K562 (cell line): ENCODE results near the gene VWA3B. TPM values are rescaled to one million over a fixed set of nuclear protein-coding genes. Genes with fewer than 3 reads are reported as not detected.

Experiments used
- ATAC-seq: fragments of 200-7000 bp; cut with Tn5 transposase; 3 replicates; pipeline ENCODE4 v1.9.1; 2020; ENCODE audit warnings: moderate library complexity
- BruUV-seq: library from RNA; stranded (reverse); fragments of 400-500 nt; replicated peaks from 2 replicates; lab custom pipeline; 2021; lab: Mats Ljungman, UMichigan
- CTCF ChIA-PET: fragments of 300-600 bp; formaldehyde crosslinking; extraction: SDS; loops from one replicate; lab custom pipeline; 2021; ENCODE audit warnings: low intra/inter-chr PET ratio; lab: Yijun Ruan, JAX
- POLR2A ChIA-PET: fragments of 300-600, 350-650 bp; sonication (Branson Sonifier 250); formaldehyde crosslinking; extraction: SDS; loops from one replicate; lab custom pipeline; 2021; ENCODE audit warnings: antibody characterized with exemption, inconsistent platforms; lab: Yijun Ruan, JAX
- DNase-seq, 4 experiments: peaks; one replicate each; pipeline versions ENCODE4 v3.0.0 to v3.0.0-alpha.2; 2011 to 2018; ENCODE audit warnings: low spot score in 3 of 4, mixed read lengths in 3 of 4; ENCODE audit errors: extremely low read depth in 1 of 4
- FAIRE-seq: peaks from 2 replicates; lab custom pipeline; 2011; peaks lifted over from hg19 to GRCh38; lab: Jason Lieb, UNC
- H2AFZ ChIP-seq: 2 replicates; pipeline ENCODE4 v1.6.0; 2011; ENCODE audit warnings: low read depth, low read length, control low read depth, inconsistent platforms
- H3K27ac ChIP-seq: fragments of 200-600 bp; 3 replicates; pipeline ENCODE4 v1.8.0; 2011; ENCODE audit warnings: low read depth, mild to moderate bottlenecking, control low read depth, inconsistent platforms, low read length, moderate library complexity, mixed read lengths; ENCODE audit errors: extremely low read depth
- H3K27me3 ChIP-seq, 2 experiments: fragments of 300-600 bp in 1 of 2; 2 replicates in 1 of 2; 3 replicates in 1 of 2; pipeline versions ENCODE4 v1.6.0 to v1.8.0; 2011; ENCODE audit warnings: inconsistent platforms in 2 of 2, low read length in 2 of 2, mild to moderate bottlenecking in 1 of 2, mixed read lengths in 1 of 2, moderate library complexity in 1 of 2; ENCODE audit not compliant: control insufficient read depth in 2 of 2, insufficient read depth in 2 of 2
- H3K36me3 ChIP-seq: fragments of 300-600 bp; 3 replicates; pipeline ENCODE4 v1.8.0; 2011; ENCODE audit warnings: mild to moderate bottlenecking, low read length, inconsistent platforms; ENCODE audit not compliant: control insufficient read depth, insufficient read depth
- H3K4me1 ChIP-seq, 2 experiments: fragments of 200-600 bp in 1 of 2; replicated peaks in 1 of 2; 2 replicates in 1 of 2; 3 replicates in 1 of 2; pipeline versions ENCODE4 v1.5.1 to v1.8.0; 2011; ENCODE audit warnings: inconsistent platforms in 2 of 2, low read length in 2 of 2, mild to moderate bottlenecking in 1 of 2, mixed read lengths in 1 of 2, moderate library complexity in 1 of 2; ENCODE audit not compliant: control insufficient read depth in 2 of 2, insufficient read depth in 2 of 2
- H3K4me2 ChIP-seq: 2 replicates; pipeline ENCODE4 v1.6.1; 2011; ENCODE audit warnings: low read length, control low read depth, inconsistent platforms, mixed read lengths; ENCODE audit not compliant: insufficient read depth
- H3K4me3 ChIP-seq: fragments of 200-600 bp; sonication (generic), shearing (Covaris generic); 2 replicates; pipeline ENCODE4 v1.5.1; 2016; ENCODE audit warnings: control low read depth, inconsistent platforms
- H3K79me2 ChIP-seq: fragments of 200-600 bp; 3 replicates; pipeline ENCODE4 v1.8.0; 2011; ENCODE audit warnings: low read length, inconsistent platforms; ENCODE audit not compliant: control insufficient read depth, insufficient read depth
- H3K9ac ChIP-seq, 2 experiments: 2 replicates each; pipeline versions ENCODE4 v1.6.0 to v1.6.1; 2011; ENCODE audit warnings: low read depth in 2 of 2, low read length in 2 of 2, control low read depth in 1 of 2, inconsistent platforms in 1 of 2, mild to moderate bottlenecking in 1 of 2, mixed read lengths in 1 of 2; ENCODE audit not compliant: insufficient read depth in 1 of 2
- H3K9me1 ChIP-seq: one replicate; pipeline ENCODE4 v1.6.0; 2011; ENCODE audit warnings: inconsistent platforms, mild to moderate bottlenecking, low read length, moderate library complexity; ENCODE audit not compliant: control insufficient read depth, insufficient read depth
- H3K9me3 ChIP-seq: replicated peaks from 2 replicates; pipeline ENCODE4 v1.5.1; 2011; ENCODE audit warnings: low read depth, low read length, inconsistent platforms; ENCODE audit not compliant: control insufficient read depth, insufficient read depth
- H4K20me1 ChIP-seq: replicated peaks from 2 replicates; pipeline ENCODE4 v1.6.1; 2011; ENCODE audit warnings: low read length, inconsistent platforms, mixed read lengths; ENCODE audit not compliant: control insufficient read depth, insufficient read depth
- CHD7 ChIP-seq: fragments of 200-600 bp; sonication (generic); IDR thresholded peaks from one replicate; pipeline ENCODE4 v1.6.1; 2012; ENCODE audit warnings: mild to moderate bottlenecking, low read depth, low read length, inconsistent platforms
- ZNF707 ChIP-seq: fragments of 250-450 bp; sonication (Bioruptor Pico); conservative IDR thresholded peaks from 2 replicates; pipeline ENCODE4 v1.8.0; 2022; ENCODE audit warnings: inconsistent platforms, mild to moderate bottlenecking, moderate library complexity
- ZNF79 ChIP-seq: fragments of 250-450 bp; sonication (Bioruptor Pico); IDR thresholded peaks from 2 replicates; pipeline ENCODE4 v1.4.0; 2020; ENCODE audit warnings: low read depth, mild to moderate bottlenecking, moderate library complexity
- WGBS: fragments of 100-300 bp; shearing (Covaris generic); methylation state at CpG from one replicate; pipeline ENCODE4 v1.1.6; 2016; ENCODE audit warnings: low coverage, mixed read lengths; ENCODE audit not compliant: insufficient coverage; ENCODE audit errors: missing lambda C conversion rate; 5-methylcytosine and 5-hydroxymethylcytosine counted together
- in situ Hi-C: fragments of 300-500 bp; cut with MboI; formaldehyde crosslinking; loops from 4 replicates; pipeline ENCODE4 v1.15.0; 2018; ENCODE audit warnings: inconsistent platforms, mixed read lengths
- intact Hi-C: fragments of 100-400 bp; cut with micrococcal nuclease; formaldehyde crosslinking; loops from 2 replicates; pipeline ENCODE4 v1.14.2; 2022
- polyA plus RNA-seq, 8 experiments: library from polyadenylated mRNA; depleted of rRNA in 4 of 8; stranded (reverse) in 5 of 8; unstranded in 3 of 8; fragments of >200 nt; fragmentation: Nextera tagmentation in 2 of 8; fragmentation: Illumina TruSeq in 1 of 8; extraction: Ambion mirVana in 2 of 8; extraction: Trizol in 1 of 8; gene quantifications; 2 replicates each; pipeline versions ENCODE4 v1.2.1 to v1.2.3, GENCODE V29; 2011 to 2014; ENCODE audit warnings: inconsistent platforms in 1 of 8, missing spikeins in 1 of 8
- total RNA-seq, 7 experiments: library from RNA; depleted of rRNA in 6 of 7; stranded (reverse); fragments of >200 nt in 6 of 7; fragmentation: Illumina TruSeq in 2 of 7; extraction: Trizol in 2 of 7; gene quantifications; 2 replicates each; pipeline versions ENCODE4 v1.2.1 to v1.2.3, GENCODE V29; 2011 to 2021; ENCODE audit warnings: low replicate concordance in 1 of 7

The VWA3B gene
- total and polyA plus RNA-seq, 9 of the 15 experiments (the other 6 are each of a cell fraction or from before 2014, with no cell fraction given), result not detected

GRCh38 chr2:98280376-98281102 is 193.6 kb downstream of the VWA3B start:
- H3K27me3 ChIP-seq, result peaks cover 10 to 23% of the 10 kb centered on the region in 2 experiments; a peak in 4 of 5 replicates
- no peak overlapping the region for H3K4me3 ChIP-seq
- no peaks in the 10 kb centered on the region for H3K36me3 ChIP-seq
- no TSS peak for BruUV-seq
- POLR2A ChIA-PET, result interaction anchor here (0.8 kb wide), 1 partner anchor 35 kb away, joined by 3 read pairs; no protein-coding TSS in a partner anchor
- TF ChIP-seq ZNF707 (CRISPR knock-in tag) (no peak), ZNF79 (CRISPR knock-in tag) (peak; percentile 72)
- no peaks in the 10 kb centered on the region for H3K79me2 ChIP-seq
- intact Hi-C loops, result no loop called here
- H2AFZ ChIP-seq, result no peak overlapping the region
- 1% methylated on average over 18 of the region's 18 CpGs for WGBS
- H3K4me1 ChIP-seq, result no peaks in the 10 kb centered on the region
- no peak for DNase-seq
- H3K4me2 ChIP-seq, result no peak overlapping the region
- H4K20me1 ChIP-seq, result no peaks in the 10 kb centered on the region
- no peaks in the 10 kb centered on the region for H3K9me1 ChIP-seq
- no peaks in the 10 kb centered on the region for H3K9me3 ChIP-seq
- FAIRE-seq, result no peak
- no peak overlapping the region for H3K9ac ChIP-seq
- CTCF ChIA-PET, result no interaction called here
- in situ Hi-C loops, result no loop called here
- no peak for ATAC-seq
- H3K27ac ChIP-seq, result no peak overlapping the region

- DNase-seq (no peak), FAIRE-seq (no peak), ATAC-seq (no peak)
- no peak overlapping the region for H3K27ac ChIP-seq
- ChIA-PET POLR2A (no interaction called here), CTCF (no interaction called here)
- H4K20me1 ChIP-seq, result no peaks in the 10 kb centered on the region
- H3K9me1 ChIP-seq, result no peaks in the 10 kb centered on the region
- H3K4me2 ChIP-seq, result no peak overlapping the region
- no peak overlapping the region for H3K9ac ChIP-seq
- no peaks in the 10 kb centered on the region for H3K79me2 ChIP-seq
- H3K27me3 ChIP-seq, result peaks cover 10 to 20% of the 10 kb centered on the region in 2 experiments; a peak in 4 of 5 replicates
- in situ Hi-C loops (no loop called here), intact Hi-C loops (no loop called here)
- H3K4me1 ChIP-seq, result no peaks in the 10 kb centered on the region
- H3K4me3 ChIP-seq, result no peak overlapping the region
- no peaks in the 10 kb centered on the region for H3K36me3 ChIP-seq
- BruUV-seq, result no TSS peak
- H3K9me3 ChIP-seq, result no peaks in the 10 kb centered on the region
- WGBS, result under 1% methylated on average over 6 of the region's 6 CpGs
- no peak overlapping the region for H2AFZ ChIP-seq
- TF ChIP-seq CHD7, result no peak
Observed at GRCh38 chr2:98281607-98282006, 194.6 kb downstream of the VWA3B start.
